Right forelimb (tissue), 1 donor: ENCODE data around the gene RGS12.
A peak's percentile ranks its signal among the peaks of the same experiment; 100 is the strongest.

Experiments
- DNase-seq: peaks from one replicate; pipeline ENCODE4 v3.0.0-alpha.2; 2018

The RGS12 gene

GRCh38 chr4:3292571-3293400 lies at the start of gene RGS12:
RGS12 (plus strand) TSS chr4:3293021; CDS start chr4:3316171, 23,150 bp downstream.
- DNase-seq, result peak; percentile 98

GRCh38 chr4:3243136-3243780 lies 49.6 kb upstream of the RGS12 start:
- no peak for DNase-seq

GRCh38 chr4:3244002-3244401 lies 48.8 kb upstream of the RGS12 start:
- DNase-seq, result no peak

GRCh38 chr4:3244747-3245146 lies 48.1 kb upstream of the RGS12 start:
- no peak for DNase-seq

- DNase-seq, result no peak
Measured at GRCh38 chr4:3245676-3246075, 47.1 kb upstream of the RGS12 start.

- no peak for DNase-seq
Measured at GRCh38 chr4:3246458-3247398, 46.1 kb upstream of the RGS12 start.

- no peak for DNase-seq
Measured at GRCh38 chr4:3247399-3248177, 45.2 kb upstream of the RGS12 start.

GRCh38 chr4:3248178-3248480 lies 44.7 kb upstream of the RGS12 start:
- no peak for DNase-seq

GRCh38 chr4:3248811-3249661 lies 43.8 kb upstream of the RGS12 start, which contains the start of gene MSANTD1:
MSANTD1 (plus strand) TSS chr4:3249159; CDS start chr4:3249223, 64 bp downstream.
- no peak for DNase-seq

GRCh38 chr4:3249711-3250437 lies 42.9 kb upstream of the RGS12 start:
- no peak for DNase-seq

- peak; percentile 38 for DNase-seq
Measured at GRCh38 chr4:3250438-3250955, 42.3 kb upstream of the RGS12 start.

GRCh38 chr4:3250956-3251690 lies 41.7 kb upstream of the RGS12 start:
- DNase-seq, result peak; percentile 40

- no peak for DNase-seq
Measured at GRCh38 chr4:3251691-3252479, 40.9 kb upstream of the RGS12 start.

GRCh38 chr4:3252480-3252828 lies 40.4 kb upstream of the RGS12 start:
- DNase-seq, result peak; percentile 2

GRCh38 chr4:3252831-3253641 lies 39.8 kb upstream of the RGS12 start:
- peak; percentile 35 for DNase-seq

GRCh38 chr4:3253808-3254207 lies 39.0 kb upstream of the RGS12 start:
- peak; percentile 16 for DNase-seq

GRCh38 chr4:3254302-3255131 lies 38.3 kb upstream of the RGS12 start:
- DNase-seq, result peak; percentile 37
